OCI-LY7 (cell line): Measurements from ENCODE around the gene MCM9. TPM values are rescaled to one million over a fixed set of nuclear protein-coding genes. Genes with fewer than 3 reads are reported as not detected.

ENCODE experiments used
- BruUV-seq: library from RNA; stranded (reverse); fragments of 400-500 nt; replicated peaks from 2 replicates; lab custom pipeline; 2021; lab: Mats Ljungman, UMichigan
- CTCF ChIA-PET: fragments of 300-600 bp; sonication (Branson Sonifier 250); formaldehyde crosslinking; loops from one replicate; lab custom pipeline; 2022; ENCODE audit warnings: antibody characterized with exemption; ENCODE audit not compliant: unreplicated experiment; lab: Charles Lee
- POLR2A ChIA-PET: fragments of 300-600 bp; sonication (Branson Sonifier 250); formaldehyde crosslinking; loops from one replicate; lab custom pipeline; 2022; ENCODE audit warnings: antibody characterized with exemption; lab: Charles Lee
- DNase-seq: peaks from one replicate; pipeline ENCODE4 v3.0.0-alpha.2; 2015; ENCODE audit warnings: low spot score
- H2AFZ ChIP-seq: fragments of 200-600 bp; sonication (generic), shearing (Covaris generic); 2 replicates; pipeline ENCODE4 v1.6.1; 2014; ENCODE audit warnings: mild to moderate bottlenecking, antibody characterized with exemption, low read length, moderate library complexity
- H3K27ac ChIP-seq: fragments of 200-600 bp; sonication (generic); 2 replicates; pipeline ENCODE4 v1.5.1; 2014; ENCODE audit warnings: mixed run types, low read depth, mild to moderate bottlenecking, moderate library complexity, low read length, inconsistent platforms; ENCODE audit not compliant: poor library complexity, severe bottlenecking
- H3K36me3 ChIP-seq: fragments of 200-600 bp; sonication (generic); 2 replicates; pipeline ENCODE4 v1.6.1; 2014; ENCODE audit warnings: mild to moderate bottlenecking, antibody characterized with exemption, low read length, moderate library complexity, mixed read lengths; ENCODE audit not compliant: insufficient read depth
- H3K4me1 ChIP-seq: fragments of 200-600 bp; sonication (generic); 2 replicates; pipeline ENCODE4 v1.5.1; 2014; ENCODE audit warnings: mild to moderate bottlenecking, low read length; ENCODE audit not compliant: insufficient read depth, poor library complexity, severe bottlenecking
- H3K4me2 ChIP-seq: fragments of 200-600 bp; sonication (generic); 2 replicates; pipeline ENCODE4 v1.6.1; 2014; ENCODE audit warnings: mild to moderate bottlenecking, low read length
- H3K4me3 ChIP-seq: fragments of 200-600 bp; sonication (generic); 2 replicates; pipeline ENCODE4 v1.5.1; 2014; ENCODE audit warnings: mild to moderate bottlenecking, low read depth, low read length; ENCODE audit not compliant: poor library complexity, severe bottlenecking
- H3K79me2 ChIP-seq: fragments of 200-600 bp; sonication (generic); 2 replicates; pipeline ENCODE4 v1.6.1; 2016; ENCODE audit warnings: low read depth, mild to moderate bottlenecking, low read length, moderate library complexity, mixed read lengths; ENCODE audit not compliant: insufficient read depth
- H3K9me2 ChIP-seq: fragments of 200-600 bp; sonication (generic); 2 replicates; pipeline ENCODE4 v1.6.1; 2016; ENCODE audit warnings: mild to moderate bottlenecking, low read length, mixed read lengths; ENCODE audit not compliant: insufficient read depth
- H3K9me3 ChIP-seq: fragments of 200-600 bp; sonication (generic); 2 replicates; pipeline ENCODE4 v1.6.1; 2014; ENCODE audit warnings: mild to moderate bottlenecking, mixed run types, low read length, mixed read lengths
- H4K20me1 ChIP-seq: fragments of 200-600 bp; sonication (generic); 2 replicates; pipeline ENCODE4 v1.6.1; 2014; ENCODE audit warnings: mild to moderate bottlenecking, antibody characterized with exemption, low read length, moderate library complexity, mixed read lengths; ENCODE audit not compliant: insufficient read depth
- CTCF ChIP-seq: fragments of 200-600 bp; sonication (generic); conservative IDR thresholded peaks from 2 replicates; pipeline ENCODE4 v1.5.1; 2014; ENCODE audit warnings: mild to moderate bottlenecking, antibody characterized with exemption, low read length, moderate library complexity, mixed read lengths
- EZH2phosphoT487 ChIP-seq: fragments of 200-600 bp; sonication (generic); IDR thresholded peaks from 2 replicates; pipeline ENCODE4 v1.6.1; 2018; ENCODE audit warnings: low read depth, borderline replicate concordance, mild to moderate bottlenecking, mixed run types, antibody characterized with exemption, low read length, moderate library complexity, mixed read lengths
- intact Hi-C: fragments of 100-400 bp; cut with micrococcal nuclease; formaldehyde crosslinking; loops from one replicate; pipeline ENCODE4 v1.10.0; 2022; ENCODE audit not compliant: unreplicated experiment
- total RNA-seq, 2 experiments: library from RNA; depleted of rRNA in 1 of 2; stranded (reverse); fragments of >200 nt in 1 of 2; shearing (Covaris generic) in 1 of 2; gene quantifications; 2 replicates each; pipeline ENCODE4 v1.2.3, GENCODE V29; 2014 to 2022

MCM9 gene
- total RNA-seq, 2 experiments from 2014 or later, result 17.4 to 18.8 TPM

GRCh38 chr6:118889163-118889562 is 45.8 kb downstream of the MCM9 start:
- no peak for TF ChIP-seq CTCF
- no peak for TF ChIP-seq EZH2phosphoT487
- ChIA-PET CTCF (interaction anchor here (0.5 kb wide), 1 partner anchor 182 kb away, joined by 3 read pairs; no protein-coding TSS in a partner anchor), POLR2A (interaction anchor here (0.6 to 9.3 kb wide), 7 partner anchors 6 to 196 kb away, joined by 3 to 88 read pairs (median 3); no protein-coding TSS in a partner anchor)
- intact Hi-C loops, result no loop called here
- Histone ChIP-seq H3K79me2 (peaks cover 42% of the 10 kb centered on the region), H2AFZ (no peak overlapping the region), H3K4me2 (no peak overlapping the region), H3K27ac (no peak overlapping the region), H3K4me1 (peaks cover 45% of the 10 kb centered on the region), H3K9me3 (no peaks in the 10 kb centered on the region), H4K20me1 (no peaks in the 10 kb centered on the region), H3K36me3 (peaks cover 4% of the 10 kb centered on the region; the same call in 1 of the 2 replicates), H3K9me2 (no peaks in the 10 kb centered on the region), H3K4me3 (no peak overlapping the region)
- no peak for DNase-seq
- BruUV-seq, result no TSS peak

- no peak for DNase-seq
- CTCF ChIA-PET, result no interaction called here
- Histone ChIP-seq H3K4me3 (no peak overlapping the region), H2AFZ (no peak overlapping the region), H4K20me1 (no peaks in the 10 kb centered on the region), H3K4me2 (no peak overlapping the region), H3K27ac (no peak overlapping the region), H3K9me2 (no peaks in the 10 kb centered on the region), H3K36me3 (peaks cover 4% of the 10 kb centered on the region; the same call in 1 of the 2 replicates), H3K9me3 (no peaks in the 10 kb centered on the region), H3K79me2 (peaks cover 49% of the 10 kb centered on the region), H3K4me1 (peaks cover 59% of the 10 kb centered on the region)
- POLR2A ChIA-PET, result interaction anchor here (1.0 to 2.0 kb wide), 2 partner anchors 10 to 250 kb away, joined by 4 to 6 read pairs; no protein-coding TSS in a partner anchor
- intact Hi-C loops, result no loop called here
- TF ChIP-seq EZH2phosphoT487 (no peak), CTCF (no peak)
- no TSS peak for BruUV-seq
These were observed 48.3 kb downstream of the MCM9 start for GRCh38 chr6:118886641-118887040.

- H3K36me3 ChIP-seq, result 0 out of 2 replicates have a peak, but pooled peaks cover 4% of the 10 kb centered on the region
- intact Hi-C loops, result no loop called here
- H2AFZ ChIP-seq, result peak overlapping the region; percentile 24; the same call in 1 of the 2 replicates
- CTCF ChIA-PET, result interaction anchor here (0.9 to 1.4 kb wide), 6 partner anchors 7 to 46 kb away, joined by 3 to 6 read pairs (median 3); partner anchors contain the start of gene ASF1A
- POLR2A ChIA-PET, result interaction anchor here (0.6 to 3.7 kb wide), 7 partner anchors 9 to 69 kb away, joined by 3 to 88 read pairs (median 3); partner anchors contain the start of gene ASF1A
- no TSS peak for BruUV-seq
- TF ChIP-seq EZH2phosphoT487, result no peak
- TF ChIP-seq CTCF, result no peak
- no peak overlapping the region for H3K4me3 ChIP-seq
- H3K4me1 ChIP-seq, result peaks cover 53% of the 10 kb centered on the region
- no peaks in the 10 kb centered on the region for H4K20me1 ChIP-seq
- H3K4me2 ChIP-seq, result peak overlapping the region; percentile 80
- H3K9me3 ChIP-seq, result no peaks in the 10 kb centered on the region
- H3K79me2 ChIP-seq, result peaks cover 56% of the 10 kb centered on the region; the same call in 1 of the 2 replicates
- no peaks in the 10 kb centered on the region for H3K9me2 ChIP-seq
- peak overlapping the region; percentile 58 for H3K27ac ChIP-seq
- DNase-seq, result no peak
These were observed 52.5 kb downstream of the MCM9 start for GRCh38 chr6:118882314-118882905.
